ENCODE data around the gene SKIC8.
"Not testable (repeated sequence)": the region's sequence is repeated elsewhere in the genome, so short reads cannot be mapped to it uniquely, and the experiment has no call there.

Gene SKIC8

GRCh38 chr15:78249131-78249530 lies 50.3 kb downstream of the SKIC8 start:
- DNase-seq: no peak

GRCh38 chr15:78247911-78248310 lies 51.5 kb downstream of the SKIC8 start:
- no peak for DNase-seq

- DNase-seq: not testable (repeated sequence)
Measured at GRCh38 chr15:78245976-78246620, 53.3 kb downstream of the SKIC8 start.

GRCh38 chr15:78245392-78245791 lies 54.0 kb downstream of the SKIC8 start:
- DNase-seq: not testable (repeated sequence)

GRCh38 chr15:78244893-78245292 lies 54.5 kb downstream of the SKIC8 start:
- no peak for DNase-seq

DNA sequence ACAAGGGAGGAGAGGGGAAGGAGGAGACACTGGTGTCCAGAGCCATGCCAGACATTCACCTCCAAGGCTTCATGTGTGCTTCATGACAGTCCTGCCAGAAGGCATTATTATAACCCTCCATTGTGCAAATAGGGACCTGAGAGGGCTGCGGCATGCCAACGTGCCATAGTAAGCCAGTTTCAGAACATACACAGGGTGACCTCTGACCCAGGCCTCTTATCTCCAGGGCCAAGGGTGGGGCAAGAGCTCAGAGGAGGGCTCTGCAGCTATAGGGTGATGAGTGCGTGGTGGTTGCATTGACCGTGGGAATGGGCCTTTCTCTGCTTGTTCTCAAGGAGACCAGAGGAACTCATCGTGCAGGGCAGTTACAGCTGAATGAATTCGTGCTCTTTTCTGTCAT lies 55.3 kb downstream of the SKIC8 start:
- no peak for DNase-seq

DNA sequence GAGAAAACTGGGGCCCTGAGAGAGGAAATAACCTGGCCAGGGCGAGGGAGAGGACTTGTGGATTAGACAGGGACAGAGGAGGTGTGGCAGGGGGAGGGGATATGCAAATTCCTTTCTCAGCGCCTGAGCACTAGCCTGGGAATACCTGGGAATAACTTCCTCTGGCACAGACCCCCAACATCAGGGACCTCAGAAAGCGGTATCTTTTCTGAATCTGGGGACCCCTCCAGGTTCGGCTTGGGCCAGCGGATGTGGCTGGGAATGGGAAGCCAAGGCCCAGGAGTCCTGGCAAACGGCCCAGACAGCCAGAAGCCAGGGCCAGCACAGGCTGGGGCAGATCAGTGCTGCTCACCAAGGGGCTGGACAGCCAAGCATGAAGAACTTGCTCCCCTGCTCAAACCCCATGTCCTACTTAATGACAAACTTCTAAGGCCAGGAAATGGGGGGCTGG lies 55.9 kb downstream of the SKIC8 start:
- DNase-seq: no peak

DNA sequence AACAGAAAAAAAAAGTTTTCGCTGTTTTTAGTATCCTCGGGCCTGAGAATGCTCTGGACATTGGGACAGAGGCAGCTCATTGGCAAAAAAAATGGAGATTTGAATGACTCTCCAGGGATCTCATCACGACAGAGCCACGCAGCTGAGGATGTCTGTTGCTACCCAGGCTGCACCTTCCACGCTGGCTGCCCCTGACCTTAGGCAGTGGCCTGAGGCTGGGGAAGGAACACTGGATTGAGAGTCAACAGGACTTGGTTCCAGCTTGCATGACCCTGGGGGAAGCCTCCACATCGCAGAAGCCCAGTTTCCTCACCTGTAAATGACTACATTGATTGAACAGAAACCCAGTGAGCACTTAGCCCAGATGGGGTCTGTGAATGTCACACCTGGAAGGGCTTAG lies 56.4 kb downstream of the SKIC8 start:
- no peak for DNase-seq

DNA sequence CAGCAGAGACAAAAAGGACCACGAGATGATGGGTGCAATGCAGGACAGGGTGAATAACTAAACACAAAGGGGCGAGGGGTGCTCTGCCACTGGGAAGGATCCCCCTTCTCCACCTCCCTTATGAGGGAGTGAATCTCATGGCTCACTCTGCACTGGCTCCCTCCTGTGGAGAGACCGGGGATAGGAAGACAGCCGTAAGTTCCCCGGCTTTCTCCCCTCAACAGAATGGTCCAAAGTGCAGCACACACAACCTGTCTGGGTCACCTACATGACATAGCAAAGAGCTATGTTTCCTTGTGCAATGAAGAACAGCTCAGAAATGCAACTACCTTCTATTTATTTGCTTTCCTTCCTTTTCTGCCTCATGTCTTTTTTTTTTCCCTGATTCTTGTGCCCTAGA lies 57.3 kb downstream of the SKIC8 start:
- peak; percentile 32 for DNase-seq

DNA sequence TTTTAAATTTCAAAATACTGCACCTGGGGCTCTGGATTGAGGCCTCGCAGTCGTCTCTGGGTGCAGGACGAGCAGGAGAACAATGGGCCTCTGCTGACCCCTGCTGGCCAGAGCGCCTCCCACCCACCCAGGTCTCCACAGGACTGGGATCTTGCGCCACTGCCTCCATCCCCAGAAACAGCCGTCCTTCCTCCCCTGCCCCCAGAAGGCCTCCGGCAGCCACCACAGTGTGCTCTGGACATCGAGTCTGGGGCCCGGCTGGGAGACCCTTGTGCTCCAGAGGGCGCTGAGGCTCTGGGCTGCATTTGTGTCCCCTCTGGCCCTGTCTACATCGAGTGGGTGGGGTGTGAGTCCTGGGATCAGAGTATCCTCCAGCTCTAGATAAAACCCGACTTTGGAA lies 58.4 kb downstream of the SKIC8 start:
- peak; percentile 90 for DNase-seq

DNA sequence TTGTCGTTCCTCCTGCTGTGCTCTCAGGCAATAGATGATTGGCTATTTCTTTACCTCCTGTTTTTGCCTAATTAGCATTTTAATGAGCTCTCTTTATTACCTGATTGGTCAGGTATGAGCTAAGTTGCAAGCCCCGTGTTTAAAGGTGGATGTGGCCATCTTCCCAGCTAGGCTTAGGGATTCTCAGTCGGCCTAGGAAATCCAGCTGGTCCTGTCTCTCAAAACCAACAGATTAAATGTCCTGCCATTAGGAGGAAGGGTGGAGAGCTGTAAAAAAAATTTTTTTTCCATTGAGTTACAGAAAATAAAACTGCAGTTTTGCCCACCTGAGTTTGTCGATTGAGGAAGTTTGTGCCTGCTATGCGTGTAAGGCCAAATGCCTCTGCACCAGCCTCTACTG lies 59.6 kb downstream of the SKIC8 start:
- no peak for DNase-seq

GRCh38 chr15:78237146-78237545 lies 62.3 kb downstream of the SKIC8 start:
- no peak for DNase-seq

GRCh38 chr15:78236491-78236890 lies 62.9 kb downstream of the SKIC8 start:
- no peak for DNase-seq

DNA sequence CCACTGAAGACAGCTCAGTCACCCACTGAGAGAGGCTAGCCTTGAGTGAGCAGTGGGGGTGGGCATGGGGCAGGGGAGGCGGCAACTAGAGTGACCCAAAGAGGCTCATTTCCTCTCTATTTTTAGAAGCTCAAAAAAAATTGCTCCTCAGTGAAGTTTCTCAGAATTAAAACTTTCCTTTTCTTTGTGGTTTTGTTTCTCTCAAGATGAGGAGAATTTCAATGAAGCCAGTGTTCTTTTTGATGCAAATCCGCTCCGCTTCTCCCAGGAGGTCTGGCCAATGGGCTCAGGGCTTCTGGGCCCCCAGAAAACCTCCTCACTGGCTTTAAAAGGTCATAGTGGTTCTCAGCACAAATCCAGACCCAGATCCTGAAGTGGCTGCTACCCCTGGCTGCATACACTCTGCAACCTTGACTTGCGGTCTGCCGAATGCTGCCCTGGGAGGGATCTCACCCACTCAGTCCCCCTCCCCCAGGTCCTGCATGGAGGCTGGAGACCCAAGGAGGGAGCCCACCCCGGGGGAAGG lies 64.8 kb downstream of the SKIC8 start, which contains the start of gene ACSBG1:
Gene ACSBG1 (minus strand): TSS at position 51 of the 526 bp plus-strand sequence. CDS start 64 bp downstream, outside the sequence.
- no peak for DNase-seq

GRCh38 chr15:78233496-78233895 lies 65.9 kb downstream of the SKIC8 start:
- DNase-seq: no peak

All from stimulated activated CD4-positive, alpha-beta T cell treated with anti-CD3 and anti-CD28 coated beads, Interleukin-15, amount 100 ng/mL, for 24 hours (primary cell).